HepG2 (cell line): ENCODE measurements around the gene PTCRA. TPM values are rescaled to one million over a fixed set of nuclear protein-coding genes. Genes with fewer than 3 reads are reported as not detected.
A peak's percentile ranks its signal among the peaks of the same experiment; 100 is the strongest.

Experiments
- ATAC-seq: fragments of 200-7000 bp; cut with Tn5 transposase; 3 replicates; pipeline ENCODE4 v1.9.1; 2020; ENCODE audit warnings: mild to moderate bottlenecking, moderate library complexity
- BruUV-seq: library from RNA; stranded (reverse); fragments of 400-500 nt; replicated peaks from 2 replicates; lab custom pipeline; 2021; lab: Mats Ljungman, UMichigan
- CTCF ChIA-PET: fragments of 300-600 bp; formaldehyde crosslinking; extraction: SDS; loops from one replicate; lab custom pipeline; 2021; ENCODE audit warnings: low total read pairs, inconsistent platforms, low intra/inter-chr PET ratio; lab: Yijun Ruan, JAX
- POLR2A ChIA-PET: fragments of 350-600 bp; sonication (Branson Sonifier 250); formaldehyde crosslinking; loops from one replicate; lab custom pipeline; 2020; ENCODE audit warnings: antibody characterized with exemption, inconsistent platforms; lab: Yijun Ruan, JAX
- DNase-seq: peaks from one replicate; pipeline ENCODE4 v3.0.0-alpha.2; 2015; ENCODE audit warnings: low spot score
- FAIRE-seq: peaks from 3 replicates; lab custom pipeline; 2011; peaks lifted over from hg19 to GRCh38; lab: Jason Lieb, UNC
- H2AFZ ChIP-seq: one replicate; pipeline ENCODE4 v1.6.1; 2011; ENCODE audit warnings: low read length, inconsistent platforms
- H3K27ac ChIP-seq: fragments of 300-600 bp; 3 replicates; pipeline ENCODE4 v1.8.0; 2011; ENCODE audit warnings: mixed run types, mild to moderate bottlenecking, mixed read lengths, low read length, inconsistent platforms; ENCODE audit not compliant: insufficient read depth; ENCODE audit errors: extremely low read length
- H3K27me3 ChIP-seq, 2 experiments: fragments of 200-600 bp in 1 of 2; 2 replicates in 1 of 2; 3 replicates in 1 of 2; pipeline versions ENCODE4 v1.6.0 to v1.8.0; 2011; ENCODE audit warnings: low read length in 2 of 2, mild to moderate bottlenecking in 2 of 2, moderate library complexity in 2 of 2, inconsistent platforms in 1 of 2; ENCODE audit not compliant: insufficient read depth in 2 of 2, control insufficient read depth in 1 of 2
- H3K36me3 ChIP-seq, 2 experiments: fragments of 200-600 bp in 1 of 2; replicated peaks in 1 of 2; 2 replicates in 1 of 2; 3 replicates in 1 of 2; pipeline versions ENCODE4 v1.5.1 to v1.8.0; 2011; ENCODE audit warnings: low read length in 2 of 2, inconsistent platforms in 1 of 2; ENCODE audit not compliant: insufficient read depth in 2 of 2, control insufficient read depth in 1 of 2
- H3K4me1 ChIP-seq: 2 replicates; pipeline ENCODE4 v1.5.1; 2012; ENCODE audit warnings: low read length, inconsistent platforms; ENCODE audit not compliant: insufficient read depth
- H3K4me2 ChIP-seq: 2 replicates; pipeline ENCODE4 v1.6.0; 2011; ENCODE audit warnings: low read depth, low read length, inconsistent platforms
- H3K4me3 ChIP-seq, 3 experiments: fragments of 200-600 bp in 1 of 3; sonication (generic), shearing (Covaris generic) in 1 of 3; replicated peaks in 1 of 3; 2 replicates each; pipeline ENCODE4 v1.5.1; 2011 to 2016; ENCODE audit warnings: low read length in 3 of 3, inconsistent platforms in 2 of 3, low read depth in 2 of 3, mild to moderate bottlenecking in 2 of 3, control low read depth in 1 of 3, mixed read lengths in 1 of 3; ENCODE audit not compliant: insufficient read depth in 1 of 3
- H3K79me2 ChIP-seq: one replicate; pipeline ENCODE4 v1.6.1; 2011; ENCODE audit warnings: low read length, inconsistent platforms; ENCODE audit not compliant: insufficient read depth
- H3K9ac ChIP-seq: 2 replicates; pipeline ENCODE4 v1.6.0; 2011; ENCODE audit warnings: mild to moderate bottlenecking, low read depth, low read length, inconsistent platforms; ENCODE audit not compliant: insufficient read depth
- H3K9me3 ChIP-seq: 2 replicates; pipeline ENCODE4 v1.5.1; 2012; ENCODE audit warnings: mild to moderate bottlenecking, low read length
- H4K20me1 ChIP-seq: 2 replicates; pipeline ENCODE4 v1.6.0; 2011; ENCODE audit warnings: inconsistent platforms, mild to moderate bottlenecking, low read length, moderate library complexity; ENCODE audit not compliant: insufficient read depth
- AGO2 ChIP-seq: fragments of 200-400 bp; formaldehyde crosslinking; optimal IDR thresholded peaks from 2 replicates; pipeline ENCODE3; 2017; ENCODE audit warnings: mild to moderate bottlenecking, low read depth, low read length, moderate library complexity
- ATF2 ChIP-seq: sonication (generic); formaldehyde crosslinking; IDR thresholded peaks from 2 replicates; pipeline ENCODE4 v1.4.0; 2020; ENCODE audit warnings: missing genetic modification reagents
- KLF16 ChIP-seq, 2 experiments: sonication (generic) in 1 of 2; formaldehyde crosslinking in 1 of 2; IDR thresholded peaks; 2 replicates each; pipeline versions ENCODE4 v1.6.1 to v1.8.0; 2016 to 2023; ENCODE audit warnings: missing genetic modification reagents in 2 of 2, missing compliant biosample characterization in 1 of 2
- KMT2B ChIP-seq: IDR thresholded peaks from 2 replicates; pipeline ENCODE4 v1.6.1; 2016; ENCODE audit warnings: missing genetic modification reagents, missing compliant biosample characterization
- MYC ChIP-seq: sonication (generic); formaldehyde crosslinking; IDR thresholded peaks from 2 replicates; pipeline ENCODE4 v1.9.0; 2021; ENCODE audit warnings: missing genetic modification reagents, borderline replicate concordance
- RCOR2 ChIP-seq: IDR thresholded peaks from 2 replicates; pipeline ENCODE4 v1.6.1; 2016; ENCODE audit warnings: missing biosample characterization, missing genetic modification reagents
- RFX3 ChIP-seq: IDR thresholded peaks from 2 replicates; pipeline ENCODE4 v1.6.1; 2016; ENCODE audit warnings: missing biosample characterization, missing genetic modification reagents
- TSC22D2 ChIP-seq: sonication (generic); formaldehyde crosslinking; IDR thresholded peaks from 2 replicates; pipeline ENCODE4 v1.5.1; 2020; ENCODE audit warnings: missing genetic modification reagents, mild to moderate bottlenecking, borderline replicate concordance
- ZBTB1 ChIP-seq: sonication (generic); formaldehyde crosslinking; IDR thresholded peaks from 2 replicates; pipeline ENCODE4 v1.4.0; 2020; ENCODE audit warnings: missing genetic modification reagents, borderline replicate concordance
- ZNF207 ChIP-seq: fragments of 450-650 bp; IDR thresholded peaks from 2 replicates; pipeline ENCODE4 v1.6.1; 2016; ENCODE audit warnings: antibody characterized with exemption, borderline replicate concordance
- ZNF282 ChIP-seq: fragments of 450-650 bp; IDR thresholded peaks from 2 replicates; pipeline ENCODE4 v1.6.1; 2018; ENCODE audit not compliant: partially characterized antibody
- ZNF317 ChIP-seq: sonication (generic); formaldehyde crosslinking; IDR thresholded peaks from 2 replicates; pipeline ENCODE4 v1.5.0; 2020; ENCODE audit warnings: mild to moderate bottlenecking, missing genetic modification reagents
- ZNF607 ChIP-seq: sonication (generic); formaldehyde crosslinking; IDR thresholded peaks from 2 replicates; pipeline ENCODE4 v1.5.1; 2020; ENCODE audit warnings: missing genetic modification reagents, mild to moderate bottlenecking, borderline replicate concordance
- WGBS: methylation state at CpG from one replicate; pipeline ENCODE4 v1.1.6; 2017; ENCODE audit warnings: low lambda C conversion rate; 5-methylcytosine and 5-hydroxymethylcytosine counted together
- in situ Hi-C: cut with HindIII; loops from 2 replicates; pipeline ENCODE4 v1.10.0; 2017; ENCODE audit warnings: low pct_unique_long_range_greater_than_20kb; ENCODE audit not compliant: extremely low pct_ligation_motif_present
- intact Hi-C: fragments of 100-400 bp; cut with micrococcal nuclease; formaldehyde crosslinking; loops from one replicate; pipeline ENCODE4 v1.10.0; 2022; ENCODE audit not compliant: unreplicated experiment
- polyA plus RNA-seq, 8 experiments: library from polyadenylated mRNA; depleted of rRNA in 3 of 8; stranded (reverse) in 7 of 8; unstranded in 1 of 8; fragments of >200 nt; fragmentation: Illumina TruSeq in 4 of 8; extraction: Trizol in 4 of 8; gene quantifications; 2 replicates each; pipeline versions ENCODE4 v1.2.1 to v1.2.3, GENCODE V29; 2011 to 2016; ENCODE audit warnings: low read depth in 4 of 8, missing spikeins in 1 of 8, mixed read lengths in 1 of 8; ENCODE audit not compliant: insufficient read depth in 1 of 8
- total RNA-seq, 5 experiments: library from RNA; depleted of rRNA; stranded (reverse); fragments of >200 nt; fragmentation: Illumina TruSeq; extraction: Trizol; gene quantifications; 2 replicates each; pipeline ENCODE4 v1.2.3, GENCODE V29; 2016; ENCODE audit warnings: low read depth in 1 of 5
- TF ChIP-seq, protein P1 (sequence below): sonication (generic); formaldehyde crosslinking; IDR thresholded peaks from 2 replicates; pipeline ENCODE4 v1.4.0; 2020; ENCODE audit warnings: missing genetic modification reagents, borderline replicate concordance
- TF ChIP-seq, protein P2 (sequence below): sonication (generic); formaldehyde crosslinking; conservative IDR thresholded peaks from 2 replicates; pipeline ENCODE4 v1.4.0; 2020; ENCODE audit warnings: mild to moderate bottlenecking, missing genetic modification reagents, moderate library complexity

The PTCRA gene
- total and polyA plus RNA-seq, 2 of the 13 experiments (the other 11 are each of a cell fraction or from before 2014, with no cell fraction given) = not detected

- Histone ChIP-seq H4K20me1 (no peaks in the 10 kb centered on the region), H3K9ac (peak overlapping the region; percentile 58; the same call in 1 of the 2 replicates), H3K9me3 (no peaks in the 10 kb centered on the region), H3K27me3 (no peaks in the 10 kb centered on the region), H3K36me3 (no peaks in the 10 kb centered on the region), H2AFZ (peak overlapping the region; percentile 66), H3K4me3 (peak overlapping the region; percentile 48 to 71 (median 63)), H3K27ac (no peak overlapping the region), H3K4me1 (peaks cover 38% of the 10 kb centered on the region), H3K79me2 (no peaks in the 10 kb centered on the region), H3K4me2 (peak overlapping the region; percentile 85)
- DNase-seq (peak; percentile 92), ATAC-seq (peak; percentile 94), FAIRE-seq (peak; percentile 85)
- CTCF ChIA-PET = interaction anchor here (0.8 to 2.6 kb wide), 5 partner anchors 41 to 242 kb away, joined by 3 to 19 read pairs (median 4); no protein-coding TSS in a partner anchor
- BruUV-seq = no TSS peak
- WGBS = 1% methylated on average over 11 of the region's 11 CpGs
- in situ Hi-C loops = loop anchor here (5.0 kb wide), 1 partner anchor 241 kb away; no protein-coding TSS in a partner anchor
- intact Hi-C loops = loop anchor here (1.0 to 5.0 kb wide), 5 partner anchors 36 to 242 kb away; partner anchors contain the start of genes GNMT and PEX6
- POLR2A ChIA-PET = interaction anchor here (1.1 to 1.6 kb wide), 7 partner anchors 28 to 242 kb away, joined by 4 to 16 read pairs (median 7); partner anchors contain the start of genes CNPY3, KLHDC3, MEA1 and PEX6
- peak; percentile 24; the same call in 1 of the 2 replicates for TF ChIP-seq MYC (CRISPR knock-in tag)
- TF ChIP-seq, protein P1, sequence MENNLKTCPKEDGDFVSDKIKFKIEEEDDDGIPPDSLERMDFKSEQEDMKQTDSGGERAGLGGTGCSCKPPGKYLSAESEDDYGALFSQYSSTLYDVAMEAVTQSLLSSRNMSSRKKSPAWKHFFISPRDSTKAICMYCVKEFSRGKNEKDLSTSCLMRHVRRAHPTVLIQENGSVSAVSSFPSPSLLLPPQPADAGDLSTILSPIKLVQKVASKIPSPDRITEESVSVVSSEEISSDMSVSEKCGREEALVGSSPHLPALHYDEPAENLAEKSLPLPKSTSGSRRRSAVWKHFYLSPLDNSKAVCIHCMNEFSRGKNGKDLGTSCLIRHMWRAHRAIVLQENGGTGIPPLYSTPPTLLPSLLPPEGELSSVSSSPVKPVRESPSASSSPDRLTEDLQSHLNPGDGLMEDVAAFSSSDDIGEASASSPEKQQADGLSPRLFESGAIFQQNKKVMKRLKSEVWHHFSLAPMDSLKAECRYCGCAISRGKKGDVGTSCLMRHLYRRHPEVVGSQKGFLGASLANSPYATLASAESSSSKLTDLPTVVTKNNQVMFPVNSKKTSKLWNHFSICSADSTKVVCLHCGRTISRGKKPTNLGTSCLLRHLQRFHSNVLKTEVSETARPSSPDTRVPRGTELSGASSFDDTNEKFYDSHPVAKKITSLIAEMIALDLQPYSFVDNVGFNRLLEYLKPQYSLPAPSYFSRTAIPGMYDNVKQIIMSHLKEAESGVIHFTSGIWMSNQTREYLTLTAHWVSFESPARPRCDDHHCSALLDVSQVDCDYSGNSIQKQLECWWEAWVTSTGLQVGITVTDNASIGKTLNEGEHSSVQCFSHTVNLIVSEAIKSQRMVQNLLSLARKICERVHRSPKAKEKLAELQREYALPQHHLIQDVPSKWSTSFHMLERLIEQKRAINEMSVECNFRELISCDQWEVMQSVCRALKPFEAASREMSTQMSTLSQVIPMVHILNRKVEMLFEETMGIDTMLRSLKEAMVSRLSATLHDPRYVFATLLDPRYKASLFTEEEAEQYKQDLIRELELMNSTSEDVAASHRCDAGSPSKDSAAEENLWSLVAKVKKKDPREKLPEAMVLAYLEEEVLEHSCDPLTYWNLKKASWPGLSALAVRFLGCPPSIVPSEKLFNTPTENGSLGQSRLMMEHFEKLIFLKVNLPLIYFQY (CRISPR knock-in tag) = 0 out of 2 replicates have a peak, but pooled peaks have one; percentile 27
- peak; percentile 38; the same call in 1 of the 2 replicates for TF ChIP-seq TSC22D2 (CRISPR knock-in tag)
- TF ChIP-seq, protein P2, sequence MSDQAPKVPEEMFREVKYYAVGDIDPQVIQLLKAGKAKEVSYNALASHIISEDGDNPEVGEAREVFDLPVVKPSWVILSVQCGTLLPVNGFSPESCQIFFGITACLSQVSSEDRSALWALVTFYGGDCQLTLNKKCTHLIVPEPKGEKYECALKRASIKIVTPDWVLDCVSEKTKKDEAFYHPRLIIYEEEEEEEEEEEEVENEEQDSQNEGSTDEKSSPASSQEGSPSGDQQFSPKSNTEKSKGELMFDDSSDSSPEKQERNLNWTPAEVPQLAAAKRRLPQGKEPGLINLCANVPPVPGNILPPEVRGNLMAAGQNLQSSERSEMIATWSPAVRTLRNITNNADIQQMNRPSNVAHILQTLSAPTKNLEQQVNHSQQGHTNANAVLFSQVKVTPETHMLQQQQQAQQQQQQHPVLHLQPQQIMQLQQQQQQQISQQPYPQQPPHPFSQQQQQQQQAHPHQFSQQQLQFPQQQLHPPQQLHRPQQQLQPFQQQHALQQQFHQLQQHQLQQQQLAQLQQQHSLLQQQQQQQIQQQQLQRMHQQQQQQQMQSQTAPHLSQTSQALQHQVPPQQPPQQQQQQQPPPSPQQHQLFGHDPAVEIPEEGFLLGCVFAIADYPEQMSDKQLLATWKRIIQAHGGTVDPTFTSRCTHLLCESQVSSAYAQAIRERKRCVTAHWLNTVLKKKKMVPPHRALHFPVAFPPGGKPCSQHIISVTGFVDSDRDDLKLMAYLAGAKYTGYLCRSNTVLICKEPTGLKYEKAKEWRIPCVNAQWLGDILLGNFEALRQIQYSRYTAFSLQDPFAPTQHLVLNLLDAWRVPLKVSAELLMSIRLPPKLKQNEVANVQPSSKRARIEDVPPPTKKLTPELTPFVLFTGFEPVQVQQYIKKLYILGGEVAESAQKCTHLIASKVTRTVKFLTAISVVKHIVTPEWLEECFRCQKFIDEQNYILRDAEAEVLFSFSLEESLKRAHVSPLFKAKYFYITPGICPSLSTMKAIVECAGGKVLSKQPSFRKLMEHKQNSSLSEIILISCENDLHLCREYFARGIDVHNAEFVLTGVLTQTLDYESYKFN = 0 out of 2 replicates have a peak, but pooled peaks have one; percentile 13
- TF ChIP-seq RFX3 (CRISPR knock-in tag) = no peak
- no peak for TF ChIP-seq ZBTB1 (CRISPR knock-in tag)
- 0 out of 4 replicates have a peak, but pooled peaks of 1 of the 2 experiments have one; percentile 68 for TF ChIP-seq KLF16 (CRISPR knock-in tag; IDR thresholded peaks at IDR 0.05)
- TF ChIP-seq ZNF207 = no peak
- TF ChIP-seq ZNF317 (CRISPR knock-in tag) = peak; percentile 30; the same call in 1 of the 2 replicates
- TF ChIP-seq ZNF282 = no peak
- TF ChIP-seq ZNF607 (CRISPR knock-in tag) = peak; percentile 37; the same call in 1 of the 2 replicates
- TF ChIP-seq AGO2 = no peak
- 0 out of 2 replicates have a peak, but pooled peaks have one; percentile 26 for TF ChIP-seq RCOR2 (CRISPR knock-in tag)
- TF ChIP-seq ATF2 (CRISPR knock-in tag) = peak; percentile 26; the same call in 1 of the 2 replicates
- TF ChIP-seq KMT2B (CRISPR knock-in tag) = no peak
These were observed 14.3 kb upstream of the PTCRA start for GRCh38 chr6:42901538-42901957.
